Measurements from ENCODE around the gene BBLN. TPM values are rescaled to one million over a fixed set of nuclear protein-coding genes. Genes with fewer than 3 reads are reported as not detected.

BBLN gene
- total and polyA plus RNA-seq, 2 donors (not counting 1 experiment from before 2014, with no cell fraction given): 44.3 to 148 TPM

- ChIA-PET CTCF (interaction anchor here (0.6 to 1.0 kb wide), 3 partner anchors 9 to 234 kb away, joined by 3 to 5 read pairs (median 4); no protein-coding TSS in a partner anchor), POLR2A (interaction anchor here (0.6 to 0.7 kb wide), 3 partner anchors 8 to 24 kb away, joined by 3 to 8 read pairs (median 3); no protein-coding TSS in a partner anchor)
- DNase-seq (no peak), ATAC-seq (ENCODE audit: low read depth) (no peak)
- Mint-ChIP-seq H3K4me1 (peaks cover 9% of the 10 kb centered on the region), H3K27me3 (peaks cover 42% of the 10 kb centered on the region), H3K27ac (no peak overlapping the region), H3K4me3 (no peak overlapping the region), H3K9me3 (ENCODE audit: insufficient read depth) (no peaks in the 10 kb centered on the region)
- no peak overlapping the region for H3K9ac ChIP-seq (ENCODE audit: low read length)
- no peaks in the 10 kb centered on the region for H3K9me3 ChIP-seq (ENCODE audit: control extremely low read depth in 1 of 3, control insufficient read depth in 2 of 3, insufficient read depth in 1 of 3, low read length in 2 of 3)
- H4K20me1 ChIP-seq (ENCODE audit: control insufficient read depth, insufficient read depth, low read length, poor library complexity, severe bottlenecking): no peaks in the 10 kb centered on the region
- H3K36me3 ChIP-seq (replicated peaks in 1 of 2; ENCODE audit: control extremely low read depth in 1 of 2, control insufficient read depth in 1 of 2, extremely low read depth in 1 of 2, insufficient read depth in 2 of 2, low read length in 1 of 2): no peaks in the 10 kb centered on the region
- no peak overlapping the region for H3K27ac ChIP-seq (ENCODE audit: low read length in 2 of 2)
- TF ChIP-seq CTCF (IDR thresholded peaks at IDR 0.05) (no peak), EZH2 (IDR thresholded peaks at IDR 0.05; ENCODE audit: borderline replicate concordance, insufficient read depth, low read depth, low read length, poor library complexity, severe bottlenecking) (no peak)
- no peaks in the 10 kb centered on the region for H3K79me2 ChIP-seq (ENCODE audit: control insufficient read depth, insufficient read depth, low read length)
- no peak overlapping the region for H3K4me2 ChIP-seq (replicated peaks; ENCODE audit: low read depth, low read length, poor library complexity, severe bottlenecking)
- H2AFZ ChIP-seq (ENCODE audit: insufficient read depth, low read depth, low read length, poor library complexity, severe bottlenecking): no peak overlapping the region
- no peak overlapping the region for H3K4me3 ChIP-seq (ENCODE audit: control extremely low read depth in 1 of 5, extremely low read depth in 1 of 5, insufficient read depth in 1 of 5, low read depth in 2 of 5, low read length in 4 of 5)
- peaks cover 12 to 16% of the 10 kb centered on the region in 2 donors for H3K4me1 ChIP-seq (ENCODE audit: control insufficient read depth in 2 of 2, insufficient read depth in 2 of 2, low read length in 2 of 2)
- peaks cover 0 to 38% (median 8%) of the 10 kb centered on the region in 4 experiments for H3K27me3 ChIP-seq (replicated peaks in 1 of 4; ENCODE audit: control extremely low read depth in 1 of 4, control insufficient read depth in 3 of 4, insufficient read depth in 4 of 4, low read length in 3 of 4)
- 96% methylated on average over 8 of the region's 15 CpGs for WGBS (ENCODE audit: insufficient coverage)
- intact Hi-C loops (cut with micrococcal nuclease): no loop called here
These were observed 47.1 kb downstream of the BBLN start for GRCh38 chr9:128206916-128207910.

All from B cell (primary cell).